Endothelial cell of umbilical vein (primary cell): ENCODE data around the gene GTSF1L. TPM values are rescaled to one million over a fixed set of nuclear protein-coding genes. Genes with fewer than 3 reads are reported as not detected.

Experiments
- BruUV-seq: library from RNA; stranded (reverse); fragments of 400-500 nt; replicated peaks from 2 replicates; lab custom pipeline; 2021; lab: Mats Ljungman, UMichigan
- CTCF ChIA-PET: fragments of 300-600, 350-600 bp; sonication (Branson Sonifier 250); formaldehyde crosslinking; loops from one replicate; lab custom pipeline; 2021; ENCODE audit warnings: antibody characterized with exemption, inconsistent platforms; lab: Charles Lee
- POLR2A ChIA-PET: fragments of 300-600, 350-600 bp; sonication (Branson Sonifier 250); formaldehyde crosslinking; loops from one replicate; lab custom pipeline; 2021; ENCODE audit warnings: antibody characterized with exemption, inconsistent platforms; lab: Charles Lee
- DNase-seq: peaks from one replicate; pipeline ENCODE4 v3.0.0-alpha.2; 2011; ENCODE audit warnings: low read depth, low spot score
- FAIRE-seq: peaks from 2 replicates; lab custom pipeline; 2011; peaks lifted over from hg19 to GRCh38; lab: Jason Lieb, UNC
- H2AFZ ChIP-seq: 2 replicates; pipeline ENCODE4 v1.6.0; 2012; ENCODE audit warnings: low read depth, low read length, control low read depth, inconsistent platforms
- H3K27ac ChIP-seq: 2 replicates; pipeline ENCODE4 v1.5.1; 2011; ENCODE audit warnings: low read depth, mild to moderate bottlenecking, control low read depth, low read length, moderate library complexity; ENCODE audit not compliant: insufficient read depth
- H3K27me3 ChIP-seq, 2 experiments: 2 replicates each; pipeline versions ENCODE4 v1.6.0 to v1.6.1; 2011; ENCODE audit warnings: low read length in 2 of 2, mixed read lengths in 1 of 2; ENCODE audit not compliant: control insufficient read depth in 2 of 2, insufficient read depth in 2 of 2
- H3K36me3 ChIP-seq, 2 experiments: 2 replicates in 1 of 2; 3 replicates in 1 of 2; pipeline ENCODE4 v1.5.1; 2011; ENCODE audit warnings: low read length in 2 of 2, mild to moderate bottlenecking in 1 of 2, moderate library complexity in 1 of 2; ENCODE audit not compliant: control insufficient read depth in 2 of 2, insufficient read depth in 2 of 2; ENCODE audit errors: extremely low read depth in 1 of 2
- H3K4me1 ChIP-seq: 3 replicates; pipeline ENCODE4 v1.5.1; 2011; ENCODE audit warnings: mild to moderate bottlenecking, low read length; ENCODE audit not compliant: control insufficient read depth, insufficient read depth; ENCODE audit errors: extremely low read depth
- H3K4me2 ChIP-seq: 2 replicates; pipeline ENCODE4 v1.6.1; 2011; ENCODE audit warnings: low read length, control low read depth, mixed read lengths; ENCODE audit not compliant: insufficient read depth
- H3K4me3 ChIP-seq, 3 experiments: fragments of 200-600 bp in 1 of 3; sonication (generic), shearing (Covaris generic) in 1 of 3; replicated peaks in 1 of 3; 2 replicates each; pipeline ENCODE4 v1.5.1; 2011 to 2016; ENCODE audit warnings: control low read depth in 3 of 3, low read length in 3 of 3, mild to moderate bottlenecking in 2 of 3, inconsistent platforms in 1 of 3, low read depth in 1 of 3, moderate library complexity in 1 of 3; ENCODE audit not compliant: insufficient read depth in 1 of 3
- H3K79me2 ChIP-seq: 2 replicates; pipeline ENCODE4 v1.6.0; 2012; ENCODE audit warnings: low read length, inconsistent platforms; ENCODE audit not compliant: control insufficient read depth, insufficient read depth
- H3K9ac ChIP-seq: replicated peaks from 2 replicates; pipeline ENCODE3; 2011; ENCODE audit warnings: low read length, control low read depth; ENCODE audit not compliant: insufficient read depth; ENCODE audit errors: extremely low read depth
- H3K9me1 ChIP-seq: replicated peaks from 3 replicates; pipeline ENCODE4 v1.6.0; 2011; ENCODE audit warnings: mild to moderate bottlenecking, low read length; ENCODE audit not compliant: control insufficient read depth, insufficient read depth; ENCODE audit errors: extremely low read depth
- H3K9me3 ChIP-seq: replicated peaks from 2 replicates; pipeline ENCODE4 v1.5.1; 2012; ENCODE audit warnings: low read length, inconsistent platforms; ENCODE audit not compliant: control insufficient read depth, insufficient read depth
- H4K20me1 ChIP-seq: replicated peaks from 2 replicates; pipeline ENCODE3; 2011; ENCODE audit warnings: mild to moderate bottlenecking, low read length; ENCODE audit not compliant: control insufficient read depth, insufficient read depth; ENCODE audit errors: extremely low read depth
- CTCF ChIP-seq, 2 donors: IDR thresholded peaks; 1 replicate in 1 of 2; 2 replicates in 1 of 2; pipeline ENCODE4 v1.5.1; 2011; ENCODE audit warnings: low read length in 2 of 2, mild to moderate bottlenecking in 2 of 2, moderate library complexity in 2 of 2, control low read depth in 1 of 2, inconsistent platforms in 1 of 2, low read depth in 1 of 2; ENCODE audit not compliant: insufficient read depth in 1 of 2; ENCODE audit errors: extremely low read depth in 1 of 2
- EZH2 ChIP-seq: IDR thresholded peaks from 2 replicates; pipeline ENCODE4 v1.6.1; 2012; ENCODE audit warnings: borderline replicate concordance, low read depth, mild to moderate bottlenecking, moderate library complexity, low read length, inconsistent platforms; ENCODE audit not compliant: severe bottlenecking
- FOS ChIP-seq: IDR thresholded peaks from 2 replicates; pipeline ENCODE4 v1.6.1; 2011; ENCODE audit warnings: mild to moderate bottlenecking, low read length, moderate library complexity, borderline replicate concordance; ENCODE audit not compliant: insufficient read depth
- GATA2 ChIP-seq: IDR thresholded peaks from 2 replicates; pipeline ENCODE4 v1.7.0; 2011; ENCODE audit warnings: low read depth, mild to moderate bottlenecking, moderate library complexity, mixed read lengths, low read length; ENCODE audit not compliant: insufficient read length, insufficient read depth
- JUN ChIP-seq: IDR thresholded peaks from 2 replicates; pipeline ENCODE4 v1.6.1; 2011; ENCODE audit warnings: borderline replicate concordance, low read depth; ENCODE audit not compliant: insufficient read length, insufficient read depth
- MAX ChIP-seq: IDR thresholded peaks from 2 replicates; pipeline ENCODE4 v1.6.1; 2011; ENCODE audit not compliant: insufficient read depth, insufficient read length
- MYC ChIP-seq: IDR thresholded peaks from one replicate; pipeline ENCODE4 v1.6.1; 2011; ENCODE audit warnings: mild to moderate bottlenecking, low read depth, low read length
- POLR2A ChIP-seq: IDR thresholded peaks from 2 replicates; pipeline ENCODE4 v1.6.1; 2012; ENCODE audit warnings: low read depth, mild to moderate bottlenecking, control low read depth, low read length
- POLR2AphosphoS5 ChIP-seq: IDR thresholded peaks from 2 replicates; pipeline ENCODE4 v1.6.1; 2012; ENCODE audit warnings: low read depth, mild to moderate bottlenecking, control low read depth, low read length, moderate library complexity; ENCODE audit not compliant: insufficient read depth
- dilution Hi-C: fragments of 300-500 bp; cut with MboI; formaldehyde crosslinking; loops from one replicate; pipeline ENCODE4 v1.15.0; 2019; ENCODE audit warnings: low sequenced_read_pairs; ENCODE audit not compliant: extremely low pct_ligation_motif_present
- intact Hi-C: fragments of 100-400 bp; cut with micrococcal nuclease; formaldehyde crosslinking; loops from one replicate; pipeline ENCODE4 v1.10.0; 2022
- polyA plus RNA-seq, 4 experiments: library from polyadenylated mRNA; depleted of rRNA in 3 of 4; stranded (reverse) in 3 of 4; unstranded in 1 of 4; fragments of >200 nt; gene quantifications; 2 replicates each; pipeline versions ENCODE4 v1.2.1 to v1.2.3, GENCODE V29; 2011 to 2012; ENCODE audit warnings: missing spikeins in 1 of 4
- total RNA-seq: library from RNA; stranded (reverse); gene quantifications from 2 replicates; pipeline ENCODE4 v1.2.3, GENCODE V29; 2021

The GTSF1L gene
- total and polyA plus RNA-seq, 2 donors (not counting 3 experiments of a cell fraction or from before 2014, with no cell fraction given), result not detected

- no peak overlapping the region for H3K27ac ChIP-seq
- FAIRE-seq (no peak), DNase-seq (no peak)
- H3K4me2 ChIP-seq, result no peak overlapping the region
- no peaks in the 10 kb centered on the region for H3K9me3 ChIP-seq
- H4K20me1 ChIP-seq, result no peaks in the 10 kb centered on the region
- H3K79me2 ChIP-seq, result no peaks in the 10 kb centered on the region
- intact Hi-C loops (no loop called here), dilution Hi-C loops (no loop called here)
- no peaks in the 10 kb centered on the region for H3K36me3 ChIP-seq
- no TSS peak for BruUV-seq
- ChIA-PET CTCF (interaction anchor here (0.6 to 0.9 kb wide), 2 partner anchors 10 to 241 kb away, joined by 3 read pairs; no protein-coding TSS in a partner anchor), POLR2A (no interaction called here)
- no peak overlapping the region for H3K9ac ChIP-seq
- no peaks in the 10 kb centered on the region for H3K9me1 ChIP-seq
- H3K4me3 ChIP-seq, result no peak overlapping the region
- peaks cover 0 to 3% of the 10 kb centered on the region in 2 experiments for H3K27me3 ChIP-seq
- H3K4me1 ChIP-seq, result peaks cover 3% of the 10 kb centered on the region
- TF ChIP-seq JUN (no peak), GATA2 (no peak), MYC (no peak), MAX (no peak), POLR2AphosphoS5 (no peak), EZH2 (no peak), POLR2A (no peak), FOS (no peak), CTCF (IDR thresholded peaks at IDR 0.05; ENCODE audit: extremely low read depth in 1 of 2, insufficient read depth in 1 of 2, low read depth in 1 of 2, low read length in 2 of 2) (no peak)
- no peak overlapping the region for H2AFZ ChIP-seq
Measured at GRCh38 chr20:43731469-43731868, 4.7 kb upstream of the GTSF1L start.
